ENCODE measurements around the gene FUT4.
"Not testable (repeated sequence)": the region's sequence is repeated elsewhere in the genome, so short reads cannot be mapped to it uniquely, and the experiment has no call there.

Gene FUT4

GRCh38 chr11:94563176-94563847 lies 19.6 kb downstream of the FUT4 start:
- DNase-seq, result no peak
- Histone ChIP-seq H3K27me3 (replicated peaks; ENCODE audit: control insufficient read depth, insufficient read depth, low read length, poor library complexity, severe bottlenecking) (no peaks in the 10 kb centered on the region), H3K4me3 (ENCODE audit: insufficient read depth, low read depth, low read length, poor library complexity, severe bottlenecking) (no peak overlapping the region), H3K4me1 (ENCODE audit: control insufficient read depth, insufficient read depth, low read length, poor library complexity, severe bottlenecking) (no peaks in the 10 kb centered on the region), H3K36me3 (ENCODE audit: control insufficient read depth, insufficient read depth, low read length) (no peaks in the 10 kb centered on the region), H3K9me3 (ENCODE audit: control insufficient read depth, low read length) (no peaks in the 10 kb centered on the region), H3K27ac (ENCODE audit: insufficient read depth, low read length, poor library complexity, severe bottlenecking) (no peak overlapping the region)

DNA sequence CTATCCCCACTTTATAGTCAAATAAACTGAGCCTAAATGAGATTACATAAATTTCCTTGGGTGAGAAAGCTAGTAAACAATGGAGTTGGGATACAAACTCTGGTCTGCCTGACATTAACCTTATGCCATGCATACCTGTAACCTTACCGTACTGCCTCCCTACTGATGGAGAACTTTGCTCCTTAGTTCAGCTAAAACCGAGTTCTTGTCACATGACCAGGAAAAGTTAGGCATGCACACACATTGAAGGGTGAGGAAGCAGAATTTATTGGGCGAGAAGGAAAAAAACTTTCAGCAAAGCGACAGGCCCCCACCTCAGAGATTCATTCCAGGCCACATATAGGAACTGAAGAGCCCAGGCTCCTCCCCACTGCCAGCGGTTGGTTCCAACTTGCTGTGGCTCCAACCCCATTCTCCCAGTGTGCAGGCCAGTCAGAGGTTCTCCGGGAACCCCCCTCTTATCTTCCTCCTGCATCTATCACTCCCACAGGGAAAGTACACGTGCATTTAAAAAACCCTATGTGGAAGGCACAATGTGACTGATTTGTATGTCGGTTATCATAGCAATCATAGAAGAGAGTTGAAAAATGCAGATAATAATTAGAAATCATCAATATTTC lies 20.2 kb downstream of the FUT4 start:
- no peak overlapping the region for H3K27ac ChIP-seq (ENCODE audit: insufficient read depth, low read length, poor library complexity, severe bottlenecking)
- no peaks in the 10 kb centered on the region for H3K4me1 ChIP-seq (ENCODE audit: control insufficient read depth, insufficient read depth, low read length, poor library complexity, severe bottlenecking)
- H3K36me3 ChIP-seq (ENCODE audit: control insufficient read depth, insufficient read depth, low read length), result no peaks in the 10 kb centered on the region
- H3K27me3 ChIP-seq (replicated peaks; ENCODE audit: control insufficient read depth, insufficient read depth, low read length, poor library complexity, severe bottlenecking), result no peaks in the 10 kb centered on the region
- no peak overlapping the region for H3K4me3 ChIP-seq (ENCODE audit: insufficient read depth, low read depth, low read length, poor library complexity, severe bottlenecking)
- DNase-seq, result no peak
- no peaks in the 10 kb centered on the region for H3K9me3 ChIP-seq (ENCODE audit: control insufficient read depth, low read length)

GRCh38 chr11:94567181-94567670 lies 23.5 kb downstream of the FUT4 start, which contains the start of gene PIWIL4:
TSS of gene PIWIL4 (plus strand) at chr11:94567368. CDS start at chr11:94567519, 151 bp downstream.
- no peak for DNase-seq
- H3K9me3 ChIP-seq (ENCODE audit: control insufficient read depth, low read length), result no peaks in the 10 kb centered on the region
- no peak within 1 kb of the TSS for H3K4me3 ChIP-seq (ENCODE audit: insufficient read depth, low read depth, low read length, poor library complexity, severe bottlenecking)
- H3K4me1 ChIP-seq (ENCODE audit: control insufficient read depth, insufficient read depth, low read length, poor library complexity, severe bottlenecking), result no peaks in the 10 kb centered on the region
- no peaks in the 10 kb centered on the region for H3K27me3 ChIP-seq (replicated peaks; ENCODE audit: control insufficient read depth, insufficient read depth, low read length, poor library complexity, severe bottlenecking)
- H3K36me3 ChIP-seq (ENCODE audit: control insufficient read depth, insufficient read depth, low read length), result no peaks in the 10 kb centered on the region
- H3K27ac ChIP-seq (ENCODE audit: insufficient read depth, low read length, poor library complexity, severe bottlenecking), result no peak within 1 kb of the TSS

DNA sequence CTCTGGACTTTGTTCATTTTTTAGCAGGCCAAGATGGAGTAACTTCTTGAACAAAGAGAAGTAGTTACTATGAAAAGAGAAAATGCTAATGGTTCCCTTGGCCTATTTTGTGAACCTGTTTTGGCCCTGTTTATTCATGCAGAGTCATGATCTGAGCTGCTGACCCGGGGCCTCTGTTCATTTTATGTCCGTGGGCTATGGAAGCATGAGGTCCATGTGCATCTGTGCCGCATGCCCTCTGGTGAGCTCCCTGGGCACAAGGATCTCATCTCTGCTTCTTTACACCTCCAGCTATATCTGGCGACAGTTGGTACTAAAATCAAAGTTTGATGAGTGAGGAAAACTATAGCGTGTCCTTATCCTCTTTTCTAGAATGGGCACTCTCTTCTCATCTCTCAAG lies 24.5 kb downstream of the FUT4 start:
- Histone ChIP-seq H3K4me3 (ENCODE audit: insufficient read depth, low read depth, low read length, poor library complexity, severe bottlenecking) (no peak overlapping the region), H3K4me1 (ENCODE audit: control insufficient read depth, insufficient read depth, low read length, poor library complexity, severe bottlenecking) (no peaks in the 10 kb centered on the region), H3K27me3 (replicated peaks; ENCODE audit: control insufficient read depth, insufficient read depth, low read length, poor library complexity, severe bottlenecking) (no peaks in the 10 kb centered on the region), H3K9me3 (ENCODE audit: control insufficient read depth, low read length) (no peaks in the 10 kb centered on the region), H3K36me3 (ENCODE audit: control insufficient read depth, insufficient read depth, low read length) (no peaks in the 10 kb centered on the region), H3K27ac (ENCODE audit: insufficient read depth, low read length, poor library complexity, severe bottlenecking) (no peak overlapping the region)
- DNase-seq, result no peak

DNA sequence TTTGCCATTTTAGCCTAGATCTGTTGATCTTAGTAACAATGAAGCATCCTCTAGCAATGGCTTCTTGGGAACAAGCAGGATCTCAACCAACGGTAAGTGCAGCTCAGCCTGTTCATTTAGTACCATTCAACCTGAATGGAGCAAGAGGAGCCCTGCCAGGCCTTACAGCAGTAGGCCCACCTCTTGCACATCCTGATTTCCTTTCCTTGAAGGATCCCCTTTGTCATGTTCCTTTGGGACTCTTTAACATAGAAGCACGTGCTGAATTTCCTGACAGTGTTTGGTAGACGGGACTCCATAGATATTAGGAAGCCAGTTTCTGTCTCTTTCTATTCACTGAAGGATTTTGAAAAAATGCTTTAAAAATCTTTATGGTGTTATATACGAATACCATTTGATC lies 25.0 kb downstream of the FUT4 start:
- no peak overlapping the region for H3K4me3 ChIP-seq (ENCODE audit: insufficient read depth, low read depth, low read length, poor library complexity, severe bottlenecking)
- no peaks in the 10 kb centered on the region for H3K9me3 ChIP-seq (ENCODE audit: control insufficient read depth, low read length)
- no peak overlapping the region for H3K27ac ChIP-seq (ENCODE audit: insufficient read depth, low read length, poor library complexity, severe bottlenecking)
- no peaks in the 10 kb centered on the region for H3K27me3 ChIP-seq (replicated peaks; ENCODE audit: control insufficient read depth, insufficient read depth, low read length, poor library complexity, severe bottlenecking)
- no peaks in the 10 kb centered on the region for H3K36me3 ChIP-seq (ENCODE audit: control insufficient read depth, insufficient read depth, low read length)
- DNase-seq, result no peak
- H3K4me1 ChIP-seq (ENCODE audit: control insufficient read depth, insufficient read depth, low read length, poor library complexity, severe bottlenecking), result no peaks in the 10 kb centered on the region

DNA sequence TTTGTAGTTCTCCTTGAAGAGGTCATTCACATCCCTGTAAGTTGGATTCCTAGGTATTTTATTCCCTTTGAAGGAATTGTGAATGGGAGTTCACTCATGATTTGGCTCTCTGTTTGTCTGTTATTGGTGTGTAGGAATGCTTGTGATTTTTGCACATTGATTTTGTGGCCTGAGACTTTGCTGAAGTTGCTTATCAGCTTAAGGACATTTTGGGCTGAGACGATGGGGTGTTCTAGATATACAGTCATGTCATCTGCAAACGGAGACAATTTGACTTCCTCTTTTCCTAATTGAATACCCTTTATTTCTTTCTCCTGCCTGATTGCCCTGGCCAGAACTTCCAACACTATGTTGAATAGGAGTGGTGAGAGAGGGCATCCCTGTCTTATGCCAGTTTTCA lies 29.3 kb downstream of the FUT4 start:
- H3K4me1 ChIP-seq (ENCODE audit: control insufficient read depth, insufficient read depth, low read length, poor library complexity, severe bottlenecking); H3K27ac ChIP-seq (ENCODE audit: insufficient read depth, low read length, poor library complexity, severe bottlenecking); H3K36me3 ChIP-seq (ENCODE audit: control insufficient read depth, insufficient read depth, low read length); DNase-seq; H3K9me3 ChIP-seq (ENCODE audit: control insufficient read depth, low read length); H3K4me3 ChIP-seq (ENCODE audit: insufficient read depth, low read depth, low read length, poor library complexity, severe bottlenecking); H3K27me3 ChIP-seq (replicated peaks; ENCODE audit: control insufficient read depth, insufficient read depth, low read length, poor library complexity, severe bottlenecking): not testable (repeated sequence)

DNA sequence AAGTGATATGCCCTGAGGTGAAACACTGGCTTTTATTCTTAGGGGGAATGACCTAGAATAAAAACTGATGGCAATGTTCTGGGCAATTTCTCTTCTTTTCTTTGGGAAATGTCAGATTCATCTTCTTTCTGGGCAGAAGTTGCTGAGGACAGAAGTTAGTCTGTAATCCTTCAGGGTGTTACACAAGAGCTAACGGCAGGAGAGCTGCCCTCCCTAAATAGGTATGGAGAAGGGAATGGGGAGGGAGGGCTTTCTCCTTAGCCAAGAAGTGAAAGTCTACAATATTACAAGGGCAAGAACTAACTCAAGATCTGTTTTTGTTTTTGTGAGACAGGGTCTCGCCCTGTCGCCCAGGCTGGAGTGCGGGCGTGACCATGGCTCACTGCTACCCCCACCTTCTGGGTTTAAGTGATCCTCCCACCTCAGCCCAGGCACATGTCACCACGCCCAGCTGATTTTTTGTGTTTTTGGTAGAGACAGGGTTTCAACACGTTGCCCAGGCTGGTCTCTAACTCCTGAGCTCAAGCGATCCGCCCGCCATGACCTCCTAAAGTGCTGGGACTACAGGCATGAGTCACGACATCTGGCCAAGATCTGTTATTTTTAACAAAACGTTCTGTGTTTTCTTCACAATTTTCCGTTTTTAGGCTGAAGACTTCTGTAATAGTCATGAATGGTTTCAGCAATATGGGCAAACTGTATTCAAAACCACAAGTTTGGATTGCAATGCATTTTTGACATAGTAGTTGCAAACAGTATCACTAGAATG lies 30.7 kb downstream of the FUT4 start:
- H3K27me3 ChIP-seq (replicated peaks; ENCODE audit: control insufficient read depth, insufficient read depth, low read length, poor library complexity, severe bottlenecking), result no peaks in the 10 kb centered on the region
- H3K36me3 ChIP-seq (ENCODE audit: control insufficient read depth, insufficient read depth, low read length), result no peaks in the 10 kb centered on the region
- H3K4me1 ChIP-seq (ENCODE audit: control insufficient read depth, insufficient read depth, low read length, poor library complexity, severe bottlenecking), result no peaks in the 10 kb centered on the region
- no peak overlapping the region for H3K4me3 ChIP-seq (ENCODE audit: insufficient read depth, low read depth, low read length, poor library complexity, severe bottlenecking)
- H3K9me3 ChIP-seq (ENCODE audit: control insufficient read depth, low read length), result no peaks in the 10 kb centered on the region
- H3K27ac ChIP-seq (ENCODE audit: insufficient read depth, low read length, poor library complexity, severe bottlenecking), result no peak overlapping the region
- DNase-seq, result no peak

DNA sequence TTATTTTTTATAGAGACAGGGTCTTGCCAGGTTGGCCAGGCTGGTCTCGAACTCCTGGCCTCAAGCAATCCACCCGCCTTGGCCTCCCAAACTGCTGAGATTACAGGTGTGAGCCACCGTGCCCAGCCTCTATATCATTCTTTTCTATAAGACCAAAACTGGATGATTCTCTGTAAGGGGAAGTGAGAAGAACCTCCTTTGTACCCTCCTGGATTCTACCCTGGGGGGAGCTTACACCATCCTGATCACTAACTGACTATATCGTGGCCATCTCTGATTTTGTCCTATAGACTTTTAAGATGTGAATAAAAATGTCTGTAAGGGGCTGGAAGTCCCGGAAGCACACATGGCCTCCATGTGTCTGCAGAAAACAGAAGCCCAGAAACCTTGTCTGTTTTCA lies 32.6 kb downstream of the FUT4 start:
- H3K9me3 ChIP-seq (ENCODE audit: control insufficient read depth, low read length), result no peaks in the 10 kb centered on the region
- H3K4me3 ChIP-seq (ENCODE audit: insufficient read depth, low read depth, low read length, poor library complexity, severe bottlenecking), result no peak overlapping the region
- no peak overlapping the region for H3K27ac ChIP-seq (ENCODE audit: insufficient read depth, low read length, poor library complexity, severe bottlenecking)
- no peaks in the 10 kb centered on the region for H3K4me1 ChIP-seq (ENCODE audit: control insufficient read depth, insufficient read depth, low read length, poor library complexity, severe bottlenecking)
- no peak for DNase-seq
- no peaks in the 10 kb centered on the region for H3K36me3 ChIP-seq (ENCODE audit: control insufficient read depth, insufficient read depth, low read length)
- no peaks in the 10 kb centered on the region for H3K27me3 ChIP-seq (replicated peaks; ENCODE audit: control insufficient read depth, insufficient read depth, low read length, poor library complexity, severe bottlenecking)

GRCh38 chr11:94577841-94578240 lies 34.1 kb downstream of the FUT4 start:
- DNase-seq, result no peak
- no peaks in the 10 kb centered on the region for H3K9me3 ChIP-seq (ENCODE audit: control insufficient read depth, low read length)
- H3K4me1 ChIP-seq (ENCODE audit: control insufficient read depth, insufficient read depth, low read length, poor library complexity, severe bottlenecking), result no peaks in the 10 kb centered on the region
- no peak overlapping the region for H3K4me3 ChIP-seq (ENCODE audit: insufficient read depth, low read depth, low read length, poor library complexity, severe bottlenecking)
- no peak overlapping the region for H3K27ac ChIP-seq (ENCODE audit: insufficient read depth, low read length, poor library complexity, severe bottlenecking)
- H3K36me3 ChIP-seq (ENCODE audit: control insufficient read depth, insufficient read depth, low read length), result no peaks in the 10 kb centered on the region
- no peaks in the 10 kb centered on the region for H3K27me3 ChIP-seq (replicated peaks; ENCODE audit: control insufficient read depth, insufficient read depth, low read length, poor library complexity, severe bottlenecking)

DNA sequence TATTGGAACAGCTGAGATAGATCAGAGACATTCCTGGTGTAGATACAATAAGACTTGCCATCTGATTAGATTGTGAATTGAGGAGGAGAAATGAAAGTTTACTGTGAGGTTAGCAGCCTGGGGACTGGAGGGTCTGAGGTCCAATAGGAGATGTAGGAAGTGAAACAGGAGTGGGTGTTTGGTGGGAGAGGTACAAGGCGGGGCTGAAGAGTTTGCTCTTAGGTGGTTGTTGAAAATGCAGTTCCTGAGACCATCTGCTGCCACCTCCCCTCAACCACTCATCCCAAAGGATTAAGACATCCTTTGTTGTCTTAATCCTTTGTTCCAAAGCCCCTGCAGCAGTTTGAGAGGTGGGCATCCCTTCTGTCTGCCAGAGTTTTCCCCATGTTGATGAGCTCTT lies 38.2 kb downstream of the FUT4 start:
- no peak overlapping the region for H3K27ac ChIP-seq (ENCODE audit: insufficient read depth, low read length, poor library complexity, severe bottlenecking)
- H3K4me3 ChIP-seq (ENCODE audit: insufficient read depth, low read depth, low read length, poor library complexity, severe bottlenecking), result no peak overlapping the region
- H3K9me3 ChIP-seq (ENCODE audit: control insufficient read depth, low read length), result no peaks in the 10 kb centered on the region
- no peaks in the 10 kb centered on the region for H3K27me3 ChIP-seq (replicated peaks; ENCODE audit: control insufficient read depth, insufficient read depth, low read length, poor library complexity, severe bottlenecking)
- H3K36me3 ChIP-seq (ENCODE audit: control insufficient read depth, insufficient read depth, low read length), result no peaks in the 10 kb centered on the region
- DNase-seq, result no peak
- no peaks in the 10 kb centered on the region for H3K4me1 ChIP-seq (ENCODE audit: control insufficient read depth, insufficient read depth, low read length, poor library complexity, severe bottlenecking)

Data from effector memory CD4-positive, alpha-beta T cell (primary cell).